GM12878 (cell line): ENCODE results near the gene GINS1. TPM values are rescaled to one million over a fixed set of nuclear protein-coding genes. Genes with fewer than 3 reads are reported as not detected.

Experiments
- ATAC-seq: fragments of 200-7000 bp; cut with Tn5 transposase; 3 replicates; pipeline ENCODE4 v1.9.1; 2020; ENCODE audit warnings: mild to moderate bottlenecking, moderate library complexity
- BruUV-seq: library from RNA; stranded (reverse); fragments of 400-500 nt; replicated peaks from 2 replicates; lab custom pipeline; 2021; lab: Mats Ljungman, UMichigan
- CTCF ChIA-PET: fragments of 300-600 bp; sonication (Branson Sonifier 250); formaldehyde crosslinking; extraction: SDS; loops from one replicate; lab custom pipeline; 2021; ENCODE audit warnings: inconsistent platforms; lab: Yijun Ruan, JAX
- POLR2A ChIA-PET: fragments of 350-600 bp; formaldehyde crosslinking; extraction: SDS; loops from one replicate; lab custom pipeline; 2021; ENCODE audit warnings: inconsistent platforms; lab: Charles Lee
- RAD21 ChIA-PET: fragments of 300-600 bp; sonication (Branson Sonifier 250); formaldehyde crosslinking; loops from one replicate; lab custom pipeline; 2023; ENCODE audit warnings: antibody characterized with exemption; ENCODE audit not compliant: unreplicated experiment; lab: Charles Lee
- SMC1A ChIA-PET: fragments of 300-600 bp; sonication (Branson Sonifier 250); formaldehyde crosslinking; loops from one replicate; lab custom pipeline; 2023; ENCODE audit not compliant: unreplicated experiment, uncharacterized antibody; lab: Charles Lee
- DNase-seq: peaks from one replicate; pipeline ENCODE4 v3.0.0-alpha.2; 2011; ENCODE audit warnings: low read depth, low spot score
- FAIRE-seq: peaks from 3 replicates; lab custom pipeline; 2011; peaks lifted over from hg19 to GRCh38; lab: Jason Lieb, UNC
- H2AFZ ChIP-seq: 2 replicates; pipeline ENCODE4 v1.6.0; 2011; ENCODE audit warnings: low read depth, low read length, control low read depth; ENCODE audit not compliant: control insufficient read depth
- H3K27ac ChIP-seq: 2 replicates; pipeline ENCODE4 v1.5.1; 2011; ENCODE audit warnings: control low read depth; ENCODE audit not compliant: control insufficient read depth, insufficient read depth
- H3K27me3 ChIP-seq, 2 experiments: replicated peaks in 1 of 2; 2 replicates each; pipeline versions ENCODE4 v1.6.0 to v1.6.1; 2011; ENCODE audit warnings: low read length in 1 of 2; ENCODE audit not compliant: control insufficient read depth in 2 of 2, insufficient read depth in 2 of 2
- H3K36me3 ChIP-seq, 2 experiments: 2 replicates each; pipeline ENCODE4 v1.5.1; 2011; ENCODE audit warnings: low read length in 1 of 2; ENCODE audit not compliant: control insufficient read depth in 2 of 2, insufficient read depth in 2 of 2
- H3K4me1 ChIP-seq: 2 replicates; pipeline ENCODE4 v1.6.1; 2011; ENCODE audit warnings: mild to moderate bottlenecking, low read length, moderate library complexity, mixed read lengths; ENCODE audit not compliant: control insufficient read depth, insufficient read depth
- H3K4me2 ChIP-seq: 2 replicates; pipeline ENCODE4 v1.6.0; 2011; ENCODE audit warnings: control low read depth; ENCODE audit not compliant: control insufficient read depth, insufficient read depth
- H3K4me3 ChIP-seq: fragments of 200-600 bp; sonication (generic); 2 replicates; pipeline ENCODE4 v1.5.1; 2016
- H3K79me2 ChIP-seq: 2 replicates; pipeline ENCODE4 v1.6.0; 2011; ENCODE audit warnings: low read length; ENCODE audit not compliant: control insufficient read depth, insufficient read depth
- H3K9ac ChIP-seq: 2 replicates; pipeline ENCODE4 v1.8.0; 2011; ENCODE audit warnings: low read length, control low read depth, mixed read lengths; ENCODE audit not compliant: control insufficient read depth, insufficient read depth
- H3K9me3 ChIP-seq: replicated peaks from 3 replicates; pipeline ENCODE4 v1.5.1; 2011; ENCODE audit warnings: mild to moderate bottlenecking, low read length; ENCODE audit not compliant: control insufficient read depth, insufficient read depth
- H4K20me1 ChIP-seq: 2 replicates; pipeline ENCODE4 v1.6.0; 2011; ENCODE audit not compliant: control insufficient read depth, insufficient read depth
- ATF7 ChIP-seq: fragments of 450-650 bp; IDR thresholded peaks from 2 replicates; pipeline ENCODE4 v1.6.1; 2016; ENCODE audit warnings: low read depth, mild to moderate bottlenecking
- CBX3 ChIP-seq: fragments of 200-600 bp; sonication (generic); IDR thresholded peaks from 2 replicates; pipeline ENCODE4 v1.6.1; 2016; ENCODE audit warnings: low read depth, borderline replicate concordance
- NR2C2 ChIP-seq: IDR thresholded peaks from 2 replicates; pipeline ENCODE4 v1.6.1; 2011; ENCODE audit warnings: borderline replicate concordance, low read depth; ENCODE audit not compliant: control insufficient read depth, insufficient read length
- RFX5 ChIP-seq: IDR thresholded peaks from 2 replicates; pipeline ENCODE4 v1.6.1; 2011; ENCODE audit warnings: low read depth, low read length, improper control_type of control experiment
- SP1 ChIP-seq: IDR thresholded peaks from one replicate; pipeline ENCODE4 v1.6.1; 2011; ENCODE audit warnings: low read depth, low read length
- TARDBP ChIP-seq: IDR thresholded peaks from 2 replicates; pipeline ENCODE4 v1.6.1; 2016; ENCODE audit warnings: borderline replicate concordance
- ZNF274 ChIP-seq: IDR thresholded peaks from one replicate; pipeline ENCODE4 v1.8.0; 2011; ENCODE audit not compliant: insufficient read length, insufficient read depth
- ZZZ3 ChIP-seq: IDR thresholded peaks from 2 replicates; pipeline ENCODE4 v1.6.1; 2011; ENCODE audit warnings: low read depth; ENCODE audit not compliant: control insufficient read depth, insufficient read length
- WGBS: methylation state at CpG from one replicate; pipeline ENCODE4 v1.1.6; 2016; ENCODE audit warnings: low lambda C conversion rate; ENCODE audit not compliant: insufficient replicate concordance, insufficient coverage; ENCODE audit errors: missing lambda C conversion rate; 5-methylcytosine and 5-hydroxymethylcytosine counted together
- in situ Hi-C: fragments of 300-500 bp; cut with MboI; formaldehyde crosslinking; loops from 9 replicates; pipeline ENCODE4 v1.14.3; 2018; ENCODE audit warnings: mixed read lengths
- intact Hi-C: fragments of 100-400 bp; cut with micrococcal nuclease; formaldehyde crosslinking; loops from one replicate; pipeline ENCODE4 v1.14.2; 2022; ENCODE audit not compliant: unreplicated experiment
- polyA plus RNA-seq, 11 experiments: library from polyadenylated mRNA; depleted of rRNA in 4 of 11; unstranded in 6 of 11; stranded (reverse) in 5 of 11; fragments of >200 nt; fragmentation: Nextera tagmentation in 4 of 11; fragmentation: Illumina TruSeq in 1 of 11; extraction: Ambion mirVana in 4 of 11; extraction: Trizol in 1 of 11; gene quantifications; 1 replicate in 1 of 11; 2 replicates in 10 of 11; pipeline versions ENCODE4 v1.2.1 to v1.2.3, GENCODE V29; 2011 to 2016; ENCODE audit warnings: inconsistent platforms in 2 of 11, missing spikeins in 2 of 11, low read depth in 1 of 11
- total RNA-seq, 4 experiments: library from RNA; depleted of rRNA in 3 of 4; stranded (reverse); fragments of >200 nt in 3 of 4; fragmentation: Illumina TruSeq in 1 of 4; extraction: Trizol in 1 of 4; gene quantifications; 2 replicates each; pipeline versions ENCODE4 v1.2.1 to v1.2.3, GENCODE V29; 2013 to 2021
- TF ChIP-seq, protein P1 (sequence below): fragments of 150-350 bp; IDR thresholded peaks from 2 replicates; pipeline ENCODE4 v1.6.1; 2014; ENCODE audit warnings: mild to moderate bottlenecking, low read depth, low read length

Gene GINS1
- total and polyA plus RNA-seq, 10 of the 15 experiments (the other 5 are each of a cell fraction or from before 2014, with no cell fraction given) = 13.0 to 44.6 (median 30.3) TPM

DNA sequence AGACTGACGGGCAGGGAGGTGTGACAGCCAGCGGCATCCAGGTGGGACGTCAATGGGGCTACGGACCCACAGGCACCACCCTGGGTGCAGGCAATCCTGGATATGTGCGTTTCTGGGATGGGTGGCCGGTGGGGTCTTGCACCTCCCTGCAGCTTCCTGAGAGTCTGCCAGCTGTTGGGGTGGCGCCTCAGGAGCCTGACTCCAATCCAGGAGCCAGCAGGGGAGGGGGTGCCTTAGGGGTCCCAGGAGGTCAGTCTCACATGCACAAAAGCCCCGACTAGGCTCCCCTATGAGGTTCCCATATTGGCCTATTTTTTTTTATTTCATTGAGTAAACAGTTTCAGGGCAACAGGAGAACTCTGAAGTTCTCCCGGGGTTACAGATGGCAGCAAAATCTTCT, 73.3 kb downstream of the GINS1 start:
- Histone ChIP-seq H4K20me1 (no peaks in the 10 kb centered on the region), H3K27ac (no peak overlapping the region), H3K4me1 (no peaks in the 10 kb centered on the region), H3K9ac (no peak overlapping the region), H2AFZ (no peak overlapping the region), H3K4me2 (no peak overlapping the region), H3K9me3 (no peaks in the 10 kb centered on the region), H3K4me3 (no peak overlapping the region), H3K79me2 (no peaks in the 10 kb centered on the region), H3K36me3 (no peaks in the 10 kb centered on the region), H3K27me3 (no peaks in the 10 kb centered on the region; a peak in 1 of 4 replicates)
- ATAC-seq (no peak), FAIRE-seq (no peak), DNase-seq (no peak)
- in situ Hi-C loops (no loop called here), intact Hi-C loops (no loop called here)
- BruUV-seq = no TSS peak
- ChIA-PET CTCF (no interaction called here), RAD21 (no interaction called here), SMC1A (no interaction called here), POLR2A (no interaction called here)
- no peak for TF ChIP-seq RFX5
- TF ChIP-seq TARDBP = no peak
- TF ChIP-seq ATF7 = no peak
- TF ChIP-seq ZZZ3 = no peak
- no peak for TF ChIP-seq CBX3
- TF ChIP-seq SP1 = no peak
- TF ChIP-seq ZNF274 = no peak
- TF ChIP-seq, protein P1, sequence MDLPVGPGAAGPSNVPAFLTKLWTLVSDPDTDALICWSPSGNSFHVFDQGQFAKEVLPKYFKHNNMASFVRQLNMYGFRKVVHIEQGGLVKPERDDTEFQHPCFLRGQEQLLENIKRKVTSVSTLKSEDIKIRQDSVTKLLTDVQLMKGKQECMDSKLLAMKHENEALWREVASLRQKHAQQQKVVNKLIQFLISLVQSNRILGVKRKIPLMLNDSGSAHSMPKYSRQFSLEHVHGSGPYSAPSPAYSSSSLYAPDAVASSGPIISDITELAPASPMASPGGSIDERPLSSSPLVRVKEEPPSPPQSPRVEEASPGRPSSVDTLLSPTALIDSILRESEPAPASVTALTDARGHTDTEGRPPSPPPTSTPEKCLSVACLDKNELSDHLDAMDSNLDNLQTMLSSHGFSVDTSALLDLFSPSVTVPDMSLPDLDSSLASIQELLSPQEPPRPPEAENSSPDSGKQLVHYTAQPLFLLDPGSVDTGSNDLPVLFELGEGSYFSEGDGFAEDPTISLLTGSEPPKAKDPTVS = no peak
- TF ChIP-seq NR2C2 = no peak
- WGBS = 34% methylated on average over 9 of the region's 9 CpGs
